ENCODE results near the gene FNDC5.

FNDC5 gene

DNA sequence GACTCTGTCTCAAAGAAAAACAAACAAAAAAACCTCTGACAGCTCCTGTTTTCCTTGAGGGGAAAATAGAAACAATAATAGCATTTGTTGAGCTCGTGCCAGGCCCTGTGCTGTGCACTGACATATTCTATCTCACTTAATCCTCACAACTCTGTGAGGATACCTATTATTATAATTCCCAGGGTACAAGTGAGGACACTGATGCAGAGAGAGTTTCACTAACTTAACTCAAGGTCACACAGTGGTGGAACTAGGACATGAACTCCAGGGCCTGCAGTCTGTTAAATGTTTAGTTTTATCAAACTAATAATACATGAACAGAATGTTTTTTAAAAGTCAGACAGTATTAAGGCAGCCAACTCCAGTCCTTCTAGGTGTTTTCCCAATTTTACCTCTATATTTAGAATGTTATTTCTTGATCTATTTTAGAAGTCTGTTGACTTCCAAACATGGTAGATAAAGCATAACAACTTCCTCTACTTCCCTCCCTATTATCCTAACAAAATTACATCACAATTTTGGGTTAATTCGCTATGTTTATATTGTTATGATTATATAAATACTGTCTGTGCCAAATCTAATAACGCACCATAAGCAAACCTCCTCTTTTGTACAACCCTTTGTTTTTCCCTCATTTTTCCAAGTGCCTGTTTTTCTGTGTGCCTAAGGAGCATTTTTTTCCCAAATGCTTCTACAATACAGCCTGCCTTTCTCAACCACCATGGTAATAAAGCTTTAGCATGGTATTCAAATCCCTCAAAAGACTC, 4.9 kb downstream of the FNDC5 start:
- DNase-seq: no peak

- no peak for DNase-seq
These were observed 6.2 kb downstream of the FNDC5 start for GRCh38 chr1:32864375-32865019.

- no peak for DNase-seq
These were observed 6.8 kb downstream of the FNDC5 start for GRCh38 chr1:32863881-32864245.

GRCh38 chr1:32863218-32863880, 7.4 kb downstream of the FNDC5 start:
- no peak for DNase-seq

- DNase-seq: peak in 1 of 56 donors; percentile 22
These were observed 8.6 kb downstream of the FNDC5 start for GRCh38 chr1:32861904-32862695.

- DNase-seq: no peak
These were observed 10.1 kb downstream of the FNDC5 start for GRCh38 chr1:32860566-32860965.

GRCh38 chr1:32859915-32860314, 10.8 kb downstream of the FNDC5 start:
- DNase-seq: no peak

DNA sequence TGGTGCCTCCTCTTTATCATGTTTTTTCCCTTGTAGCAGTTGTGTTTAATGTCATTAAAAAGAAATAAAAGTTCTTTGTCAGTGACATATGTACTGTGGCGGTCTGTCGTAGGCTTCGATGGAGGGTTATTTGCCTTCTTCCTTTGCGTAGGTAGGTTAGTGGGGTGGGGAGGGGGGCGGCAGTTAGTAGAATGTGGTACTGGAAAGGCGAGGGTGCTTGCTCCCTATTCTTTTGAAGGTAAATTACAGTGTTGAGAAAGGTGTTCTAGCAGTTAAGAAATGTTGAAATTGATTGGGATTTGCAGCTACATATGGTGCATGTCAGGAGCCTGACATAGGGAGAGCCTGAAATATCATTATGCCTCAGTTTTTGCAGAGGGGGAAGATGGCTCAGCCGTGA, 11.9 kb downstream of the FNDC5 start:
- peak in 7 of 56 donors; percentile 18 to 42 (median 38) for DNase-seq

GRCh38 chr1:32858136-32858535, 12.6 kb downstream of the FNDC5 start:
- DNase-seq: no peak

DNA sequence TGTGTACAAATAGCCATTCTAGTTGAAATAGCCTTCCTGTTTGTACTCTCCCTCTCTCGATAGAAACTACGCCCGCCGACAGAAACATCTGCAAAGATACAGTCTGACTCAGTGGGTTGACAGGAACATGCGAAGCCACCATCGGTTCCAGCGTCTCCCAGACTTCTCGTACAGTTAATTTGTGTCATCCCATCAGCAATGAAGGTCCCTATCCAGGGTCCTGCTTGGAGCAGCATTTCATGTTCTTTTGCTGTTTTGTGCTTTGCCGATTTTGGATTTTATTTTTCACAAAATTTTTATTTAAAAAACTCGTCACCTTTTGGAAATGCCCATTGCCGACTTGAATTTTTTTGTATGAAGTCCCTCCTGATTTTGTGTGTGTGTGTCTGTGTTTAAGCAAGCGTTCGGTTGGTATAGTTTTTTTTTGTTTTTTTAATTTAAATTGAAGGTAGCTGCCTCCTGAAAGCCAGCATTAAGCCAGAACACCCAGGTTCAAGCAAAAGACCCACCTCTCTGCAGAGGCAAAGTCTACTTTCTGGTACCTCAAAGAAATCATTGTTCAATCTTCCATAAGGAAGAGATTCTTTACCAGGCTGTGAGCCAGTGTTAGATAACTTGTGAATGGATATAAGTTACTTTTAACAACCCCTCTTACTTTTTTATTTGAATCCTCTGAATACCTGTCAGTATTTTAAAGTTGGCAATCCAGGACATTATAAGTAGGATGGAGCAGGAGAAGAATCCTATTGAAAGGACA, 14.7 kb downstream of the FNDC5 start:
- DNase-seq: no peak

GRCh38 chr1:32848354-32849063, 22.2 kb downstream of the FNDC5 start:
- no peak for DNase-seq

- DNase-seq: no peak
These were observed 38.8 kb downstream of the FNDC5 start for GRCh38 chr1:32831878-32832277.

DNA sequence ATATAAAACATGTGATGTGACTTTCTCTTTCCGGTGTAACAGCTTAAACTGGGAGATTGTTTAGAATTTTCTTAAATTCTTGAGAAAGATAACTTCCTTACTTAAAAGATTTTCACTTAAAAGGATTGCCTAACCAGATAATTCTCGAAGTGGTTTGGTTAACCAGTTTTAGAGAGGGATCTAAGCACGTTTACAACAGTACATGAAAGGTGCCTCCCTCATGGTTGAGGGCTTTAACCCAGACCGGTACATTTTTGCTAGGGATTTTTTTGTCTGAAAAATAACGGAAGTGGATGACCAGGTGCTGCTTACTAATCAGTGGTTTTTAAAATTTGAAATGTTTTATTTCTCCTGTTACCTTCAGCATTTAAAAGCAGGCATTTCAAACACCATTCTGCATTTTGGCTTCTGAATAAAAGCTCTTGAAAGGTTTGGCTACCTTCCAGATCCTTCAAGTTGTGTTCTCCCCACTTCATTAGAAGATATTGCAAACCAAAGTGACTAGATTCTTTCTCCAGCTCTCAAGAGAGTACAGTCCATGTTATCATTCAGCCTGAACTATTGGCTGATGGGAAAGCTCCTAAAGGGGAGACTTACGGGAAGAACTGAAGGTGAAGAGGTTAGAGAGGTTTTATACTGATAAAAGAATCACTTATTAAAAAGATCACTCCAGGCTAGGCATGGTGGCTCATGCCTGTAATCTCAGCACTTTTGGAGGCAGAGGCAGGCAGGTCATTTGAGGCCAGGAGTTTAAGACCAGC, 40.4 kb downstream of the FNDC5 start:
- no peak for DNase-seq

- no peak for DNase-seq
These were observed 42.4 kb downstream of the FNDC5 start for GRCh38 chr1:32828341-32828740.

- DNase-seq: peak in 5 of 56 donors; percentile 12 to 30 (median 23)
These were observed 45.5 kb downstream of the FNDC5 start for GRCh38 chr1:32825181-32825580.

- DNase-seq: peak in 9 of 56 donors; percentile 12 to 29 (median 16)
These were observed 51.7 kb downstream of the FNDC5 start for GRCh38 chr1:32818804-32819541.

DNA sequence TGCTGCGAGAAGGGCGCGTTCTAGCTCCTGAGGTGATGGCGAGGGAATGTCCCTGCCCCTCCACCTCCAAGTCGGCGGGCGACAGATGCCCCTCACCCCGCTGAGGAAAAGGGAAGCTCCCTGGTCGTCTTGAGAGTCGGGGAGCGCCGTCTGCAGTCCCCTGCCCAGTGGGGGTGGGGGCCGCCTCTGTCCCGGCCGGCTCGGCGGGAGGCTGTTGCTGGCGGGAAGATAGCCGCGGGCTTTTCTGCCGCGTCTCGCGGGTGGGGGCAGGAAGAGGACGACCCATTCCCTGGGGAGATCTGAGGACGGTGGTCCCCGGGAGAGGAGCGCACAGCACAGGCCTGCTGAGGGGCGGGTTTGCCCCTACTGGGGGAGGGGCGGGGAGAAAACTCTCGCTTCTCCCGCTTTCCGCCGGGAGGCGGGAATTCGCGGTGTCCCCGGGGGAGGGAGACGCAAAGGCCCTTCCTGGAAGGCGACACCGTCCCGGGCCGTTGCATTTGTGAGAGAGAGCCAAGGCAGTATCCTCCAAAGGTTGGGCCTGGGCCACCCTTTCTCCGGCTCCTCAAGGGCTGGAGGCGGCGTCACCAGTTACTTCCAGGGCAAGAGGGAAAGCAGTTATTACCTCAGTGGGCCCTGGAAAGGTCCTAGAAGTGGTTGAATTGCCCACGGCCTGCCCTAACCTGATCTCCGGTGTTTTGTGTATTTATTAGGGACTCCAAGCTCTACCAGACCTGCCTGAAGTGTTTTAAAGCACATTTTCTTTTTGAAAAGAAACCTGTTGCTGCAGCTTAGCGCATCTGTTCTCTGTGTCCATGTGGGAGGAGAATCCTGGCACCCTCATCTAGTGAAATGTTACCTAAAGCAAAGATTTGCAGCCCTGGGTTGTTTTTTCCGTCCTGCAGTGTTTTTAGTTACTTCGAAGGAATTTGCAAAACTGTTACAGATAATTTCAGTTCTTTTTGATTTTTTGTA, 52.6 kb downstream of the FNDC5 start:
- DNase-seq: peak in 51 of 56 donors; percentile 13 to 81 (median 63)

Data from nucleus accumbens (tissue), 56 donors.